Body of pancreas (tissue), 4 donors: ENCODE results near the gene RNFT2. TPM values are rescaled to one million over a fixed set of nuclear protein-coding genes. Genes with fewer than 3 reads are reported as not detected.

Experiments used
- ATAC-seq: fragments of 150-250 bp; one replicate; pipeline ENCODE4 v1.9.1; 2016
- DNase-seq, 4 donors: peaks; one replicate each; pipeline ENCODE4 v3.0.0-alpha.2; 2019
- H3K27ac ChIP-seq, 4 donors: fragments of 200-600 bp; sonication (generic); 1 replicate in 3 of 4; 2 replicates in 1 of 4; pipeline versions ENCODE4 v1.5.1 to v1.6.1; 2016 to 2019; ENCODE audit warnings: mild to moderate bottlenecking in 1 of 4, mixed read lengths in 1 of 4, moderate library complexity in 1 of 4
- H3K27me3 ChIP-seq, 2 donors: fragments of 200-600 bp; sonication (generic); one replicate each; pipeline ENCODE4 v1.6.0; 2016; ENCODE audit warnings: mild to moderate bottlenecking in 1 of 2
- H3K36me3 ChIP-seq, 2 donors: fragments of 200-600 bp; sonication (generic); replicated peaks in 1 of 2; 2 replicates each; pipeline ENCODE4 v1.5.1; 2016; ENCODE audit warnings: low read depth in 2 of 2; ENCODE audit not compliant: insufficient read depth in 1 of 2
- H3K4me1 ChIP-seq: fragments of 200-600 bp; sonication (generic); one replicate; pipeline ENCODE4 v1.6.0; 2016
- H3K4me3 ChIP-seq, 2 donors: fragments of 200-600 bp; sonication (generic); 1 replicate in 1 of 2; 2 replicates in 1 of 2; pipeline ENCODE4 v1.5.1; 2016 to 2019
- H3K9me3 ChIP-seq, 3 donors: fragments of 200-600 bp; sonication (generic); 1 replicate in 2 of 3; 2 replicates in 1 of 3; pipeline ENCODE4 v1.5.1; 2016
- CTCF ChIP-seq, 7 experiments: fragments of 450-650 bp in 4 of 7; fragments of 200-600 bp in 3 of 7; sonication (generic) in 3 of 7; IDR thresholded peaks; one replicate each; pipeline ENCODE4 v1.5.1; 2016 to 2019; ENCODE audit warnings: antibody characterized with exemption in 7 of 7
- POLR2A ChIP-seq, 3 donors: fragments of 450-650 bp; IDR thresholded peaks; one replicate each; pipeline ENCODE4 v1.6.1; 2016; ENCODE audit warnings: antibody characterized with exemption in 3 of 3, mild to moderate bottlenecking in 2 of 3
- WGBS, 2 donors: methylation state at CpG; one replicate each; pipeline ENCODE4 v1.1.5; 2017; 5-methylcytosine and 5-hydroxymethylcytosine counted together
- intact Hi-C: fragments of 100-400 bp; cut with DNase I; formaldehyde crosslinking; loops from one replicate; pipeline ENCODE4 v1.15.1; 2023
- total RNA-seq, 2 donors: library from RNA; depleted of rRNA; stranded (reverse); fragments of >200 nt; gene quantifications; one replicate each; pipeline ENCODE4 v1.1.0, GENCODE V29; 2016

RNFT2 gene
- total RNA-seq, 2 donors from 2014 or later, result 1.3 to 1.6 TPM

GRCh38 chr12:116713527-116713926 lies 24.6 kb upstream of the RNFT2 start:
- Histone ChIP-seq H3K4me1 (peaks cover 22% of the 10 kb centered on the region), H3K27me3 (no peaks in the 10 kb centered on the region), H3K27ac (peak overlapping the region in 3 of 4 donors; percentile 45 to 67 (median 59)), H3K36me3 (peaks cover 0 to 2% of the 10 kb centered on the region in 2 donors), H3K9me3 (no peaks in the 10 kb centered on the region), H3K4me3 (no peak overlapping the region)
- WGBS, 2 donors, result 95 to 100% methylated on average over 2 of the region's 2 CpGs
- ATAC-seq (no peak), DNase-seq (no peak)
- TF ChIP-seq POLR2A (IDR thresholded peaks at IDR 0.05), result no peak
- peak in 1 of 7 experiments; percentile 10 for TF ChIP-seq CTCF (IDR thresholded peaks at IDR 0.05)
- intact Hi-C loops, result no loop called here

- H3K27ac ChIP-seq, result no peak overlapping the region
- TF ChIP-seq CTCF (IDR thresholded peaks at IDR 0.05) (no peak), POLR2A (IDR thresholded peaks at IDR 0.05) (no peak)
- H3K27me3 ChIP-seq, result no peaks in the 10 kb centered on the region
- peaks cover 0 to 2% of the 10 kb centered on the region in 2 donors for H3K36me3 ChIP-seq
- DNase-seq, result no peak
- intact Hi-C loops, result no loop called here
- peaks cover 16% of the 10 kb centered on the region for H3K4me1 ChIP-seq
- H3K4me3 ChIP-seq, result no peak overlapping the region
- no peaks in the 10 kb centered on the region for H3K9me3 ChIP-seq
- WGBS, 2 donors, result 82 to 86% methylated on average over 4 to 9 of the region's 9 CpGs
- ATAC-seq, result no peak
Measured at GRCh38 chr12:116714175-116714574, 23.9 kb upstream of the RNFT2 start.

- no peaks in the 10 kb centered on the region for H3K27me3 ChIP-seq
- ATAC-seq (peak; percentile 23), DNase-seq (peak in 3 of 4 donors; percentile 30 to 46 (median 32))
- H3K4me3 ChIP-seq, result no peak overlapping the region
- peaks cover 0 to 2% of the 10 kb centered on the region in 2 donors for H3K36me3 ChIP-seq
- TF ChIP-seq POLR2A (IDR thresholded peaks at IDR 0.05) (no peak), CTCF (IDR thresholded peaks at IDR 0.05) (no peak)
- H3K4me1 ChIP-seq, result peaks cover 16% of the 10 kb centered on the region
- H3K9me3 ChIP-seq, result no peaks in the 10 kb centered on the region
- intact Hi-C loops, result no loop called here
- H3K27ac ChIP-seq, result no peak overlapping the region
- WGBS, 2 donors, result 80 to 92% methylated on average over 27 of the region's 27 CpGs
Measured at GRCh38 chr12:116717466-116718437, 20.4 kb upstream of the RNFT2 start.

GRCh38 chr12:116718655-116719454 lies 19.3 kb upstream of the RNFT2 start:
- no peak for TF ChIP-seq POLR2A (IDR thresholded peaks at IDR 0.05)
- TF ChIP-seq CTCF (IDR thresholded peaks at IDR 0.05), result no peak
- intact Hi-C loops, result no loop called here
- 65 to 68% methylated on average over 10 of the region's 10 CpGs for WGBS, 2 donors
- Histone ChIP-seq H3K4me3 (no peak overlapping the region), H3K27me3 (no peaks in the 10 kb centered on the region), H3K4me1 (peaks cover 7% of the 10 kb centered on the region), H3K27ac (peak overlapping the region in 1 of 4 donors; percentile 24), H3K36me3 (peaks cover 0 to 2% of the 10 kb centered on the region in 2 donors), H3K9me3 (no peaks in the 10 kb centered on the region)
- ATAC-seq (no peak), DNase-seq (no peak)
